Astrocyte (in vitro differentiated cells and primary cell): ENCODE measurements around the gene OR4F6. TPM values are rescaled to one million over a fixed set of nuclear protein-coding genes. Genes with fewer than 3 reads are reported as not detected.
"Not testable (repeated sequence)": the region's sequence is repeated elsewhere in the genome, so short reads cannot be mapped to it uniquely, and the experiment has no call there.

Experiments
- DNase-seq: peaks from one replicate; pipeline ENCODE4 v3.0.0-alpha.2; 2010; ENCODE audit warnings: low read depth
- FAIRE-seq: peaks from 2 replicates; lab custom pipeline; 2011; peaks lifted over from hg19 to GRCh38; lab: Jason Lieb, UNC
- H2AFZ ChIP-seq: 2 replicates; pipeline ENCODE4 v1.6.0; 2012; ENCODE audit warnings: low read depth, low read length, inconsistent platforms
- H3K27ac ChIP-seq: 2 replicates; pipeline ENCODE4 v1.5.1; 2011; ENCODE audit warnings: low read depth, low read length, inconsistent platforms
- H3K27me3 ChIP-seq: 2 replicates; pipeline ENCODE4 v1.6.0; 2011; ENCODE audit warnings: low read length, inconsistent platforms; ENCODE audit not compliant: insufficient read depth
- H3K36me3 ChIP-seq: 2 replicates; pipeline ENCODE4 v1.5.1; 2011; ENCODE audit warnings: low read length, inconsistent platforms; ENCODE audit not compliant: insufficient read depth
- H3K4me1 ChIP-seq: 2 replicates; pipeline ENCODE4 v1.5.1; 2011; ENCODE audit warnings: low read length, inconsistent platforms; ENCODE audit not compliant: insufficient read depth
- H3K4me2 ChIP-seq: 2 replicates; pipeline ENCODE4 v1.6.0; 2012; ENCODE audit warnings: low read length, inconsistent platforms
- H3K4me3 ChIP-seq: 2 replicates; pipeline ENCODE4 v1.5.1; 2011; ENCODE audit warnings: low read depth, mild to moderate bottlenecking, low read length, inconsistent platforms; ENCODE audit not compliant: insufficient read depth
- H3K79me2 ChIP-seq: 2 replicates; pipeline ENCODE4 v1.6.0; 2012; ENCODE audit warnings: mild to moderate bottlenecking, low read length, inconsistent platforms; ENCODE audit not compliant: insufficient read depth
- H3K9ac ChIP-seq: 2 replicates; pipeline ENCODE4 v1.6.0; 2012; ENCODE audit warnings: mild to moderate bottlenecking, low read length, inconsistent platforms
- H3K9me3 ChIP-seq: 2 replicates; pipeline ENCODE4 v1.5.1; 2012; ENCODE audit warnings: low read depth, mild to moderate bottlenecking, low read length, inconsistent platforms; ENCODE audit not compliant: insufficient read depth
- H4K20me1 ChIP-seq: 2 replicates; pipeline ENCODE4 v1.6.0; 2012; ENCODE audit warnings: low read length, inconsistent platforms; ENCODE audit not compliant: insufficient read depth
- H3K27ac Mint-ChIP-seq: one replicate; pipeline ENCODE4 v1.8.0; 2021; ENCODE audit warnings: mild to moderate bottlenecking, mixed read lengths; ENCODE audit not compliant: unreplicated experiment
- H3K27me3 Mint-ChIP-seq: one replicate; pipeline ENCODE4 v1.8.0; 2021; ENCODE audit warnings: low read depth, mixed read lengths; ENCODE audit not compliant: unreplicated experiment
- H3K36me3 Mint-ChIP-seq: one replicate; pipeline ENCODE4 v1.8.0; 2021; ENCODE audit warnings: low read depth, mixed read lengths; ENCODE audit not compliant: unreplicated experiment
- H3K4me1 Mint-ChIP-seq: one replicate; pipeline ENCODE4 v1.8.0; 2021; ENCODE audit warnings: low read depth, mixed read lengths; ENCODE audit not compliant: unreplicated experiment
- H3K4me3 Mint-ChIP-seq: one replicate; pipeline ENCODE4 v1.8.0; 2021; ENCODE audit warnings: mild to moderate bottlenecking, moderate library complexity, mixed read lengths; ENCODE audit not compliant: unreplicated experiment
- H3K9me3 Mint-ChIP-seq: one replicate; pipeline ENCODE4 v1.8.0; 2021; ENCODE audit warnings: mild to moderate bottlenecking, mixed read lengths; ENCODE audit not compliant: unreplicated experiment
- CTCF ChIP-seq: IDR thresholded peaks from 2 replicates; pipeline ENCODE4 v1.5.1; 2011; ENCODE audit warnings: low read depth, mild to moderate bottlenecking, inconsistent platforms, low read length, moderate library complexity; ENCODE audit not compliant: insufficient read depth
- EZH2 ChIP-seq: IDR thresholded peaks from 2 replicates; pipeline ENCODE4 v1.6.1; 2012; ENCODE audit warnings: mild to moderate bottlenecking, low read length, inconsistent platforms; ENCODE audit not compliant: insufficient read depth
- total RNA-seq: library from RNA; stranded (reverse); gene quantifications from 2 replicates; pipeline ENCODE4 v1.2.1, GENCODE V29; 2021

OR4F6 gene
- total RNA-seq, 1 donor from 2014 or later, result not detected

- Mint-ChIP-seq H3K27ac (no peak overlapping the region), H3K27me3 (peaks cover 1% of the 10 kb centered on the region), H3K9me3 (peaks cover 3% of the 10 kb centered on the region), H3K36me3 (no peaks in the 10 kb centered on the region), H3K4me1 (peaks cover 2% of the 10 kb centered on the region), H3K4me3 (no peak overlapping the region)
- Histone ChIP-seq H3K79me2 (no peaks in the 10 kb centered on the region), H3K9ac (no peak overlapping the region), H3K4me2 (no peak overlapping the region), H3K27me3 (no peaks in the 10 kb centered on the region), H3K27ac (no peak overlapping the region), H2AFZ (no peak overlapping the region), H3K9me3 (peaks cover 4% of the 10 kb centered on the region), H3K36me3 (no peaks in the 10 kb centered on the region), H3K4me3 (no peak overlapping the region), H3K4me1 (no peaks in the 10 kb centered on the region), H4K20me1 (no peaks in the 10 kb centered on the region)
- TF ChIP-seq CTCF (no peak), EZH2 (no peak)
- DNase-seq (no peak), FAIRE-seq (no peak)
These were observed 37.4 kb upstream of the OR4F6 start for GRCh38 chr15:101765772-101766456.

- H3K27ac Mint-ChIP-seq, H2AFZ ChIP-seq, H3K9me3 Mint-ChIP-seq, H3K27me3 ChIP-seq, H3K4me2 ChIP-seq, H3K4me3 ChIP-seq, H3K9me3 ChIP-seq, FAIRE-seq, H3K9ac ChIP-seq, H3K36me3 ChIP-seq, H3K4me3 Mint-ChIP-seq, H4K20me1 ChIP-seq, H3K79me2 ChIP-seq, H3K4me1 ChIP-seq, H3K36me3 Mint-ChIP-seq, H3K27ac ChIP-seq, H3K27me3 Mint-ChIP-seq, H3K4me1 Mint-ChIP-seq, DNase-seq: not testable (repeated sequence)
These were observed 36.1 kb upstream of the OR4F6 start for GRCh38 chr15:101767083-101767640.

GRCh38 chr15:101772921-101773320 is 30.4 kb upstream of the OR4F6 start:
- Histone ChIP-seq H2AFZ (no peak overlapping the region), H4K20me1 (no peaks in the 10 kb centered on the region), H3K27me3 (no peaks in the 10 kb centered on the region), H3K79me2 (no peaks in the 10 kb centered on the region), H3K9ac (no peak overlapping the region), H3K9me3 (no peaks in the 10 kb centered on the region), H3K4me3 (no peak overlapping the region), H3K27ac (no peak overlapping the region), H3K4me2 (no peak overlapping the region), H3K4me1 (no peaks in the 10 kb centered on the region), H3K36me3 (no peaks in the 10 kb centered on the region)
- H3K9me3 Mint-ChIP-seq, result no peaks in the 10 kb centered on the region
- no peaks in the 10 kb centered on the region for H3K36me3 Mint-ChIP-seq
- peaks cover 42% of the 10 kb centered on the region for H3K27me3 Mint-ChIP-seq
- DNase-seq (no peak), FAIRE-seq (no peak)
- no peak for TF ChIP-seq CTCF
- TF ChIP-seq EZH2, result no peak
- no peak overlapping the region for H3K27ac Mint-ChIP-seq
- H3K4me1 Mint-ChIP-seq, result no peaks in the 10 kb centered on the region
- H3K4me3 Mint-ChIP-seq, result no peak overlapping the region
